ENCODE results near the gene KIF3A.

Gene KIF3A

DNA sequence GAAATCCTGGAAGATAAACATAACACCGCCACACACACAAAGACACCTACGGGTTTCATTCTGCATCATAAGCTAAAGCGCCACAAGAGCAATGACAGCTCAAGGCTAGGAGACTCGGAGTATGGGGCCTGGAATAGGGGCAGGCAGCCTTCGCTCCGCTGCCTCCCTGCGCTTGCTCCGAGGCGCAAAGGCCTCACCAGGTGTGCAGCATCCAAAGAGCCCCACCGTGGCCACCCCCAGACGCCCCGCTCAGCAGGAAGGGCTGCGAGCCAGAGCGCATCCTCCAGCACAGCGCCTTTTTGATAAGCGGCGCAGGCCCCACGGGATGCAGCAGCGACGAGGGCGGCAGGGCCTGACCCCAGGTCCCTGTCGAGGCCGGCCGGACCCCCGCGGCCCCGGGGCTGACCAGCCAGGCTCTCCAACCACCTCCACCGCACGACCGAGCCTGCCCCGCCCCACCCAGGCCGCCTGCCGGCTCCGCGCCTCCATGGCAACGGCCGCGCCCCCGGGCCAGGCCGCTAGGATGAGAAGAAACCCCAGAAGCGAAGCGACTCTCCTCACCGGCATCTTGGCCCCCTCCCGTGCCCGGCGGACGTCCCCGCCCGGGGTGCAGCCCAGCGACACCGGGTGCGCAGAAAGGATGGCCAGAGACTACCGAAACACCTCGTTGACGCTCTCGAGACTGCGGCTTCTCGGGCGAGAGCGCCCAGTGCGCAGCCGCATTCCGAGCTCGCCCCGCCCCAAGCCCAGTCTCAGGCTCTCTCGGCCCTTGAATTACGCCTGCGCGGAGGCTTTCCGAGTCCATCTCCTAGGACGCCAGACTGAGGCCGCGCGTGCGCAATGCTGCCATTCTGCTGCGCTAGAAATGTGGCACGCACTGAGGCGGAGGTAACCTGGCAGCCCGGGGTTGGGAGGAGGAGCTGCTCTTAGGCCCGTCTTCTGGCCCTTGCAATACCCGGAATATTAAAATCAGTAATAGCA is at the start of gene KIF3A:
Gene KIF3A, minus strand, starts transcription at position 694 of the 981 bp plus-strand sequence. Its CDS starts 127 bp downstream, at position 567.
- H3K27ac ChIP-seq (ENCODE audit: low read depth, low read length), result no peak within 1 kb of the TSS
- H3K9ac ChIP-seq (ENCODE audit: low read depth in 1 of 2, low read length in 2 of 2), result peak within 1 kb of the TSS; percentile 40 to 61
- H3K4me1 ChIP-seq (ENCODE audit: control insufficient read depth in 1 of 2, insufficient read depth in 2 of 2, low read length in 2 of 2), result peaks cover 5 to 12% of the 10 kb centered on the region in 2 donors
- no peaks in the 10 kb centered on the region for H3K27me3 ChIP-seq (ENCODE audit: control insufficient read depth in 1 of 2, insufficient read depth in 2 of 2, low read length in 2 of 2)
- H3K9me3 ChIP-seq (ENCODE audit: control insufficient read depth in 1 of 2, low read length in 2 of 2), result no peaks in the 10 kb centered on the region
- H3K4me3 ChIP-seq (ENCODE audit: low read depth in 1 of 2, low read length in 2 of 2), result peak within 1 kb of the TSS; percentile 87 to 92
- no peaks in the 10 kb centered on the region for H3K36me3 ChIP-seq (ENCODE audit: control insufficient read depth in 1 of 2, insufficient read depth in 2 of 2, low read length in 2 of 2)

DNA sequence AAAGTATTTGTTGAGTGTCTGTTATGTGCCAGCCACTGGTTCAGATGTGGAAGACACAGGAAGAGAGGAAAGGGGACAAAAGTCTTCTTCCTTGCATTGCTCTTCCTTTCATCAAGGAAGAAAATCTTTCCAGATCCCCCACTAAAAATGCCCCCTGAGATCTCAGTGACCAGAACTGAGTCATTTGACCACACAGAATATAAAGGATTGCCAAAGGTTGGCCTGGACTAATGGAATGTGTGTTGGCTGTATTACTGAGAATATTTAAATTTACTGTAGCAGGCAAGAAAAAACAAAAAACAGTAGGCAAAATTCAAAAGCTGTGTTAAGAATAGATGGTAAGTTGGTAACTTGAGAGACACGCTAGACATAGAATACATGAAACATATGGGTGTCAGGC is 49.7 kb upstream of the KIF3A start:
- Histone ChIP-seq H3K27me3 (ENCODE audit: control insufficient read depth in 1 of 2, insufficient read depth in 2 of 2, low read length in 2 of 2) (no peaks in the 10 kb centered on the region), H3K27ac (ENCODE audit: low read depth, low read length) (no peak overlapping the region), H3K9me3 (ENCODE audit: control insufficient read depth in 1 of 2, low read length in 2 of 2) (no peaks in the 10 kb centered on the region), H3K4me3 (ENCODE audit: low read depth in 1 of 2, low read length in 2 of 2) (no peak overlapping the region), H3K9ac (ENCODE audit: low read depth in 1 of 2, low read length in 2 of 2) (no peak overlapping the region), H3K36me3 (ENCODE audit: control insufficient read depth in 1 of 2, insufficient read depth in 2 of 2, low read length in 2 of 2) (no peaks in the 10 kb centered on the region), H3K4me1 (ENCODE audit: control insufficient read depth in 1 of 2, insufficient read depth in 2 of 2, low read length in 2 of 2) (no peaks in the 10 kb centered on the region)

DNA sequence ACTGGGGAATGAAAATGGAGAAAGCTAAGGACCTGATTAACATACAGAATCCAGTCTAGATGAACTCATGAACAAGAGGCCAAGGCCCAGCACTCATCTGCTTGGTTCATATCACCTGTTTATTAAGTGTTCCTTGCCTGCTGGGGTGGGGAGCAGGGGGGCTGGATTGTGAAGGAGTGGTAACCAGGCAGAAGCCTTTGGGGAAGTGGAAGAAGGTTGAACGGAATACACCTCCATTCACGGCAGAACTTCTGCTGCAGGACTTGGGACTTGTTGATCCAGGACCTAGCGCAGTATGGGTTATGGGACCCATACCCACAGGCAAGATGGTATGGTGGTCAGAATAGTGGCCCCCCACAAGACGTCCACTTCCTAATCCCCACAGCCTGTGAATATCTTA is 48.5 kb upstream of the KIF3A start:
- H3K27me3 ChIP-seq (ENCODE audit: control insufficient read depth in 1 of 2, insufficient read depth in 2 of 2, low read length in 2 of 2), result no peaks in the 10 kb centered on the region
- H3K4me3 ChIP-seq (ENCODE audit: low read depth in 1 of 2, low read length in 2 of 2), result no peak overlapping the region
- no peaks in the 10 kb centered on the region for H3K36me3 ChIP-seq (ENCODE audit: control insufficient read depth in 1 of 2, insufficient read depth in 2 of 2, low read length in 2 of 2)
- no peak overlapping the region for H3K9ac ChIP-seq (ENCODE audit: low read depth in 1 of 2, low read length in 2 of 2)
- no peaks in the 10 kb centered on the region for H3K4me1 ChIP-seq (ENCODE audit: control insufficient read depth in 1 of 2, insufficient read depth in 2 of 2, low read length in 2 of 2)
- no peaks in the 10 kb centered on the region for H3K9me3 ChIP-seq (ENCODE audit: control insufficient read depth in 1 of 2, low read length in 2 of 2)
- H3K27ac ChIP-seq (ENCODE audit: low read depth, low read length), result no peak overlapping the region

DNA sequence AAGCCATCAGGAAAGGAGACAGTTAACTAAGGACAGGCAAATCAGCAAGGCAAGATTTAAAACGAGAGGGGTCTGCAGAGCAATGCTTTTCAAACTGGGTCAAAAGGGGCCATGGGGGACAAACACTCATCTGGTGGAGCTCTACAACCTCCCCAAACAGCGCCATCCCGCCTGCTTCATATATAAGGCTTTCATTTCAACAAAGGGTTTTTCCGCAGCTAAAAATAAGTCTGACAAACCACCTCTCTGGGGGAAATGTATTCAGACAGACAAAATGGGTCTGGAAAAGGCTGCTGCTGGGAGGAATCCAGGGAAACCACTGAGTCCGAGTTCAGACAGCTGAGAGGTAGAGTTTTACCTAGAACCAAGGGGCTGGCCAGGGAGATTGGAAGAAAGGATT is 48.0 kb upstream of the KIF3A start:
- H3K27ac ChIP-seq (ENCODE audit: low read depth, low read length), result no peak overlapping the region
- no peaks in the 10 kb centered on the region for H3K4me1 ChIP-seq (ENCODE audit: control insufficient read depth in 1 of 2, insufficient read depth in 2 of 2, low read length in 2 of 2)
- H3K9ac ChIP-seq (ENCODE audit: low read depth in 1 of 2, low read length in 2 of 2), result no peak overlapping the region
- no peak overlapping the region for H3K4me3 ChIP-seq (ENCODE audit: low read depth in 1 of 2, low read length in 2 of 2)
- H3K9me3 ChIP-seq (ENCODE audit: control insufficient read depth in 1 of 2, low read length in 2 of 2), result no peaks in the 10 kb centered on the region
- H3K27me3 ChIP-seq (ENCODE audit: control insufficient read depth in 1 of 2, insufficient read depth in 2 of 2, low read length in 2 of 2), result no peaks in the 10 kb centered on the region
- H3K36me3 ChIP-seq (ENCODE audit: control insufficient read depth in 1 of 2, insufficient read depth in 2 of 2, low read length in 2 of 2), result no peaks in the 10 kb centered on the region

DNA sequence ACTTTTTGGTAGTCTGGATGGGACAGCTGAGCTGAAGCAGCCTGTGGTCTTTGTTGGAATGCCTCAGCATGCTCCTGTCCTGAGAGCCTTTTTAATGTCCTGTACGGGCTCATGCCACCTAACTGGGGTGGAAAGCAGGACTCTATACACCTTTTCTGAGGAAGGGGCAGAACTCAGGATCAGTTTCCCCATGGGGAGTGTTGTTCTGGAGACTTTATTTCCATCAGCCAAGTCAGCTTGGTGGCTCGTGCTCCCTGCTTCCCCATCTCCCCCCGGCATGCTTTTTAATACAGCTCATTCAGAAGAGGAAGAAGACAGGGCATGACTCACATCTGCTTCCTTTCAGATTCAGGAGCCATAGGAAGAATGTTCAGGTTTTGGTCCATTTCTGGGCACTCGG is 44.8 kb upstream of the KIF3A start:
- H3K27ac ChIP-seq (ENCODE audit: low read depth, low read length), result no peak overlapping the region
- H3K9me3 ChIP-seq (ENCODE audit: control insufficient read depth in 1 of 2, low read length in 2 of 2), result no peaks in the 10 kb centered on the region
- H3K4me3 ChIP-seq (ENCODE audit: low read depth in 1 of 2, low read length in 2 of 2), result no peak overlapping the region
- H3K4me1 ChIP-seq (ENCODE audit: control insufficient read depth in 1 of 2, insufficient read depth in 2 of 2, low read length in 2 of 2), result peaks cover 9 to 10% of the 10 kb centered on the region in 2 donors
- H3K9ac ChIP-seq (ENCODE audit: low read depth in 1 of 2, low read length in 2 of 2), result no peak overlapping the region
- H3K36me3 ChIP-seq (ENCODE audit: control insufficient read depth in 1 of 2, insufficient read depth in 2 of 2, low read length in 2 of 2), result no peaks in the 10 kb centered on the region
- peaks cover 0 to 2% of the 10 kb centered on the region in 2 donors for H3K27me3 ChIP-seq (ENCODE audit: control insufficient read depth in 1 of 2, insufficient read depth in 2 of 2, low read length in 2 of 2)

DNA sequence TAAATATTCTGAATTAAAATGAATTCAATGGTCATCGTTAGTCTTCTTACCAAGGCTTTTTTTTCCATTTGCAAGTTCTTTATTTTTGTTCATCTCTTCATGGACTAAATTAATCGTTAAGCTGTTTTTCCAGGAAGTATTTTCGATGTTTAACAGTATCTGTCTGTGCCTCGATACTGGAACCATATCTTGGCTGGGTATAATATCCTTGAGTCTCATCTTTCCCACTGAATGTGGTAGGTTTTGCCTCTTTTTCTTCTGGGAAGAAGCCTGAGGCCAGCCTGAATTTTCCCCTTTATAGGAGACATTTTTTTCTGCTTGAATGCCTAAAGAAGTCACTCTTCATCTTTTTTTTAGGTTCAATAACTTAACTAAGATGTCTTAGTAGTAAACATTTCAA is 43.7 kb upstream of the KIF3A start:
- Histone ChIP-seq H3K27me3 (ENCODE audit: control insufficient read depth in 1 of 2, insufficient read depth in 2 of 2, low read length in 2 of 2) (peaks cover 0 to 2% of the 10 kb centered on the region in 2 donors), H3K27ac (ENCODE audit: low read depth, low read length) (no peak overlapping the region), H3K36me3 (ENCODE audit: control insufficient read depth in 1 of 2, insufficient read depth in 2 of 2, low read length in 2 of 2) (no peaks in the 10 kb centered on the region), H3K4me3 (ENCODE audit: low read depth in 1 of 2, low read length in 2 of 2) (no peak overlapping the region), H3K4me1 (ENCODE audit: control insufficient read depth in 1 of 2, insufficient read depth in 2 of 2, low read length in 2 of 2) (peaks cover 11 to 13% of the 10 kb centered on the region in 2 donors), H3K9me3 (ENCODE audit: control insufficient read depth in 1 of 2, low read length in 2 of 2) (no peaks in the 10 kb centered on the region), H3K9ac (ENCODE audit: low read depth in 1 of 2, low read length in 2 of 2) (no peak overlapping the region)

DNA sequence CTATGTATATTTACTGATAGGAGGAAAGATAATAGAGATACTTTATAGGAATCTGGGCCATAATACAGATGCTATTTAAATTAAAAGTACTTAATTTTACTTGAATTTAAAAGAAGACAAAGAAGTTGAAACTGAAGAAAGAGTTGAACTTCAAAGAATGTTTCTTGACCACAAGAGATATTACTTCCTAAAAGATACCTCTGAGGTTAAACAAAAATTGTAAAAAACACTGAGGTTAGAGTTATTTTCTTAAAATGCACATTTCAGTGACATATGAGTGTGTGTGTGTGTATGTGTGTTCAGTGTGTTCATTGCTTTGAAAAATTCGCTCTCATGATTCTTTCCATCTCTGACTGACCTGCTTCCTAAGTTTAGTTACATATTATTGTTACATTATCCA is 43.2 kb upstream of the KIF3A start:
- no peak overlapping the region for H3K4me3 ChIP-seq (ENCODE audit: low read depth in 1 of 2, low read length in 2 of 2)
- peaks cover 16 to 18% of the 10 kb centered on the region in 2 donors for H3K4me1 ChIP-seq (ENCODE audit: control insufficient read depth in 1 of 2, insufficient read depth in 2 of 2, low read length in 2 of 2)
- H3K27me3 ChIP-seq (ENCODE audit: control insufficient read depth in 1 of 2, insufficient read depth in 2 of 2, low read length in 2 of 2), result peaks cover 0 to 2% of the 10 kb centered on the region in 2 donors
- H3K9ac ChIP-seq (ENCODE audit: low read depth in 1 of 2, low read length in 2 of 2), result no peak overlapping the region
- no peak overlapping the region for H3K27ac ChIP-seq (ENCODE audit: low read depth, low read length)
- H3K36me3 ChIP-seq (ENCODE audit: control insufficient read depth in 1 of 2, insufficient read depth in 2 of 2, low read length in 2 of 2), result no peaks in the 10 kb centered on the region
- H3K9me3 ChIP-seq (ENCODE audit: control insufficient read depth in 1 of 2, low read length in 2 of 2), result no peaks in the 10 kb centered on the region

DNA sequence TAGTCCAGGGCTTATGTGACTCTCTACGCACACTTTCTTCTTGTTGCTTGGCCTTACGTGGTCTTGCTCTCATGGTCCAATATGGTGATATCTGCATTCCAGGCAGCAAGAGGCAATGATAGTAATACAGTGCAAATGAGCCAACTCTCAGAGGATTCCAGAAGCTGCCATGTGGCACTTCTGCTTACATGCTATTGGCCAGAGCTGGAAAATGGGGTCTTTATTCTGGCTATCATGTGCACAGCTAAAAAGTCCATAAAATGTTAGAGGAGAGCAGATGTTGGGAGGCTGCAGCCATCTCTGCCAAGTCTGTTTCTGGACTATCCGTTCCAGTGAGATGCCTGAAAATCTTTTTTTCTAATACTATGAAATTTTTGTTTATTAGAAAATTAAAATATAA is 42.6 kb upstream of the KIF3A start:
- Histone ChIP-seq H3K4me1 (ENCODE audit: control insufficient read depth in 1 of 2, insufficient read depth in 2 of 2, low read length in 2 of 2) (peaks cover 22 to 24% of the 10 kb centered on the region in 2 donors), H3K9ac (ENCODE audit: low read depth in 1 of 2, low read length in 2 of 2) (no peak overlapping the region), H3K36me3 (ENCODE audit: control insufficient read depth in 1 of 2, insufficient read depth in 2 of 2, low read length in 2 of 2) (no peaks in the 10 kb centered on the region), H3K27ac (ENCODE audit: low read depth, low read length) (no peak overlapping the region), H3K9me3 (ENCODE audit: control insufficient read depth in 1 of 2, low read length in 2 of 2) (no peaks in the 10 kb centered on the region), H3K27me3 (ENCODE audit: control insufficient read depth in 1 of 2, insufficient read depth in 2 of 2, low read length in 2 of 2) (peaks cover 0 to 2% of the 10 kb centered on the region in 2 donors), H3K4me3 (ENCODE audit: low read depth in 1 of 2, low read length in 2 of 2) (no peak overlapping the region)

DNA sequence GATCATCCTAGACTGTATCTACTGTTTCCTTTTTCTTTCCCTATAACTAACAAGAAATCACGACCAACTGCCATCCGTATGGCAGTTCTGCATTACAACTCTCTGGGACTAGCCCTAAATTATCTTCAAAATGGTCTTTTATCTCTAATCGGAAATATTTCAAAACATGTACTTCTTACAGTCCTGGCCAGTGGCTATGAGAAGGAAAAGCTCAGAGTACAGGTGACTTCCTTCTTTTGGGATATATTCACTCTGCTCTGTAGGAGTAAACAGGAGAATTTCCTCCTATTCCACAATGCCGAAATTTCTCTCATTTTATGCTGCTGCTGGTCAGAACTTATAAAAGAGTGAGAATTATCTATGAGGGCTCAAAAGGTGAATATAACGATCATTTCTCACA is 41.5 kb upstream of the KIF3A start:
- H3K4me3 ChIP-seq (ENCODE audit: low read depth in 1 of 2, low read length in 2 of 2), result no peak overlapping the region
- no peak overlapping the region for H3K9ac ChIP-seq (ENCODE audit: low read depth in 1 of 2, low read length in 2 of 2)
- peaks cover 30 to 33% of the 10 kb centered on the region in 2 donors for H3K4me1 ChIP-seq (ENCODE audit: control insufficient read depth in 1 of 2, insufficient read depth in 2 of 2, low read length in 2 of 2)
- H3K27me3 ChIP-seq (ENCODE audit: control insufficient read depth in 1 of 2, insufficient read depth in 2 of 2, low read length in 2 of 2), result peaks cover 0 to 2% of the 10 kb centered on the region in 2 donors
- no peak overlapping the region for H3K27ac ChIP-seq (ENCODE audit: low read depth, low read length)
- H3K36me3 ChIP-seq (ENCODE audit: control insufficient read depth in 1 of 2, insufficient read depth in 2 of 2, low read length in 2 of 2), result no peaks in the 10 kb centered on the region
- H3K9me3 ChIP-seq (ENCODE audit: control insufficient read depth in 1 of 2, low read length in 2 of 2), result no peaks in the 10 kb centered on the region

DNA sequence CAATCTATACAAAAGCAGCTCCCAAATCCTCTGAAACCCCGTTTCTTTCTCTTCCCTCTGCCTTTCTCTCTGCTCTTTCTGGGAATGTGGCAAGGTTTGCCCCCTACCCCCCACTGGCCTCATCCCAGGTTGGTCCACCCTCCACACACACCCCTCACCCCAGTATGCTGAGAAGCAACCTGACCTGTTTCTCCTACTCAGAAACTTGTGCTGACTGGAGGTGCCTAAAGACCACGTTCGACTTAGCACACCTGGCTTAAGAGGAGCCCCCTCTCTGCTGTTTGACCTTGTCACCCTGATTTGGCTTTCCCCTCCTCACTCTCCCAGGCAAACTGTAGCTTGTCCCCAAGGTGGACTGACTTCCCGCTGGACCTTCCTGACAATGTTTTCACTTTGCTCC is 40.8 kb upstream of the KIF3A start:
- no peak overlapping the region for H3K27ac ChIP-seq (ENCODE audit: low read depth, low read length)

More for the DNA sequence above, 40.8 kb upstream of the KIF3A start:
- Histone ChIP-seq H3K36me3 (ENCODE audit: control insufficient read depth in 1 of 2, insufficient read depth in 2 of 2, low read length in 2 of 2) (no peaks in the 10 kb centered on the region), H3K27me3 (ENCODE audit: control insufficient read depth in 1 of 2, insufficient read depth in 2 of 2, low read length in 2 of 2) (peaks cover 0 to 2% of the 10 kb centered on the region in 2 donors), H3K4me3 (ENCODE audit: low read depth in 1 of 2, low read length in 2 of 2) (peak overlapping the region; percentile 79 to 89), H3K4me1 (ENCODE audit: control insufficient read depth in 1 of 2, insufficient read depth in 2 of 2, low read length in 2 of 2) (peaks cover 30 to 33% of the 10 kb centered on the region in 2 donors), H3K9ac (ENCODE audit: low read depth in 1 of 2, low read length in 2 of 2) (peak overlapping the region in 1 of 2 donors; percentile 83), H3K9me3 (ENCODE audit: control insufficient read depth in 1 of 2, low read length in 2 of 2) (no peaks in the 10 kb centered on the region)
